GM23248 (cell line): Measurements from ENCODE around the gene TLX3.

Experiments
- EZH2 ChIP-seq: fragments of 200-600 bp; sonication (generic); IDR thresholded peaks from 2 replicates; pipeline ENCODE4 v1.6.1; 2018; ENCODE audit warnings: antibody characterized with exemption, mild to moderate bottlenecking; ENCODE audit not compliant: insufficient read depth, poor library complexity, severe bottlenecking
- EZH2phosphoT487 ChIP-seq: fragments of 200-600 bp; sonication (generic); IDR thresholded peaks from 2 replicates; pipeline ENCODE4 v1.6.1; 2018; ENCODE audit warnings: antibody characterized with exemption, moderate library complexity, mild to moderate bottlenecking, low read depth; ENCODE audit not compliant: insufficient read depth

DNA sequence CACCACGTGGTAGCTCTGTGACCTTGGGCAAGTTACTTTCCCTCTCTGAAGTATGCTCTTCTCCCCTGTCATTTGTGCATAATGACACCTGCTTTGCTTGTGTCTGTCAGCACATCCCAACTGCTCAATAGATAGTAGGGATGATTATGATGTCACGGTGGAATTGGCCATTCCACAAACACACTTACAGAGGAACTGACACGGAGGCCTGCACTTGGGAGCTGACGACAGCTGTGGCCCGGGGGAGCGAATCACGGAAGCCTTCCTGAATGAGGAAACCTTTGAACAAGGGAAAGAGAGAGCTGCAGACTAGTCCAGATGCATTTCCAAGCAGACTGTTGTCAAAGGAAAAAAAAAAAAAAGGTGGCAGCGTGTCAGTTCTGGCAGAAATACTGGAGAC lies 21.0 kb downstream of the TLX3 start:
- TF ChIP-seq EZH2phosphoT487 (no peak), EZH2 (no peak)
